Measurements from ENCODE around the gene PPP1R13L.

DNA sequence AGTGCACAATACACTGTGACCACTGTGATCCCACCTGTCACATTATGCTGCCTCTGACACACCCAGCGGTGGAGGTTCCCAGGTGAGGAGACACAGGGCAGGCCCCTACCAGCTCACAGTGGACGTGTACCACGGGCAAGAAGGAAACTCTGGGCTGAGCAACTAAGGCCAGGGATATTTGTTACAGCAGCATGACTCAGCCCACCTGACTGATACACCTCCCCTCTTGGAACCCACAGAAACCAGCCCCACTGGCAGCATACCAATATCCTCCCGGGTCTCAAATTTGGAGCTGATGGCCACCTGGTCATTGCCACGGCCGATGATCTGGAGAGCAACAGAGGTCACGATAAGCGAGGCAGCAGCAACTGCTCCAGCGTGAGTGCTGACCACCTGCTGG, 49.5 kb downstream of the PPP1R13L start:
- TF ChIP-seq, protein P1, sequence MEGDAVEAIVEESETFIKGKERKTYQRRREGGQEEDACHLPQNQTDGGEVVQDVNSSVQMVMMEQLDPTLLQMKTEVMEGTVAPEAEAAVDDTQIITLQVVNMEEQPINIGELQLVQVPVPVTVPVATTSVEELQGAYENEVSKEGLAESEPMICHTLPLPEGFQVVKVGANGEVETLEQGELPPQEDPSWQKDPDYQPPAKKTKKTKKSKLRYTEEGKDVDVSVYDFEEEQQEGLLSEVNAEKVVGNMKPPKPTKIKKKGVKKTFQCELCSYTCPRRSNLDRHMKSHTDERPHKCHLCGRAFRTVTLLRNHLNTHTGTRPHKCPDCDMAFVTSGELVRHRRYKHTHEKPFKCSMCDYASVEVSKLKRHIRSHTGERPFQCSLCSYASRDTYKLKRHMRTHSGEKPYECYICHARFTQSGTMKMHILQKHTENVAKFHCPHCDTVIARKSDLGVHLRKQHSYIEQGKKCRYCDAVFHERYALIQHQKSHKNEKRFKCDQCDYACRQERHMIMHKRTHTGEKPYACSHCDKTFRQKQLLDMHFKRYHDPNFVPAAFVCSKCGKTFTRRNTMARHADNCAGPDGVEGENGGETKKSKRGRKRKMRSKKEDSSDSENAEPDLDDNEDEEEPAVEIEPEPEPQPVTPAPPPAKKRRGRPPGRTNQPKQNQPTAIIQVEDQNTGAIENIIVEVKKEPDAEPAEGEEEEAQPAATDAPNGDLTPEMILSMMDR (IDR thresholded peaks at IDR 0.05; ENCODE audit: low read depth, low read length, missing input control) = no peak
- TF ChIP-seq HNF4A (conservative IDR thresholded peaks at IDR 0.05) = no peak
- no peak for TF ChIP-seq GABPA (IDR thresholded peaks at IDR 0.05 in 1 of 2, conservative IDR thresholded peaks at IDR 0.05 in 1 of 2)
